GM19239 (cell line): ENCODE data around the gene ARL16.
A peak's percentile ranks its signal among the peaks of the same experiment; 100 is the strongest.

Experiments
- DNase-seq: peaks from one replicate; pipeline ENCODE4 v3.0.0; 2011; ENCODE audit warnings: low spot score; ENCODE audit not compliant: insufficient read length
- FAIRE-seq: peaks from 2 replicates; lab custom pipeline; 2011; peaks lifted over from hg19 to GRCh38; lab: Jason Lieb, UNC

The ARL16 gene

GRCh38 chr17:81673561-81674258, 9.9 kb downstream of the ARL16 start:
- no peak for FAIRE-seq
- DNase-seq: no peak

DNA sequence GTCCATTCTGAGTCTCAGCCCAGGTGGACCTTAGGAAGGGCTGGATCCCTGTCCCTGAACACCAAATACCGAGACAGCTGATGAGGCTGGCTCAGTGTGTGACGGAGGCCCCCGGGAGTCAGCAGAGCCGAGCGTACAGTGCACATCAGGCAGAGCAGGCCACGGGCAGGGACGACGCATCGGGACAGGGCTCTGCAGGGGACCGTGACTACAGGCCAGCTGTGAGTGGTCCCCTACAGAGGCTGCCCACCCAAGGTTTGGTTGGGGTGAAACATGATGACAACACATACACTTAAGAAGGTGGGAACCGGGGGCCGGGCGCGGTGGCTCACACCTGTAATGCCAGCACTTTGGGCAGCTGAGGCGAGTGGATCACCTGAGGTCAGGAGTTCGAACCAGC, 10.6 kb downstream of the ARL16 start:
- FAIRE-seq: no peak
- no peak for DNase-seq

DNA sequence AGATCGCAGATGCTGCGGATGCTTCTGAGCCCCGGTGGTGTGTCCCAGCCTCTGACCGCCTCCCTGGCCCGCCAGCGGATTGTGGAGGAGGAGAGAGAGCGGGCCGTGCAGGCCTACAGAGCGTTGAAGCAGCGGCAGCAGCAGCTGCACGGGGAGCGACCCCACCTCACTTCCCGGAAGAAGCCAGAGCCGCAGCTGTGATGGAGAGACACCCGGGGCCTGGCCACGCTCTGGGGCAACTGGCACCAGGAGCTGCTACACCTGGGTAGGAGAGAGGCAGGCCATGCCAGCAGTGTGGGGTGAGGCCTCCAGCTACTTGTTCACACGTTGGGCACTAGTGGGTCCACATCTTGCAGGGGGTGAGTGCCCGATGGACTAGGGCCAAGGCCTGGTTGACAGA, 11.1 kb downstream of the ARL16 start:
- FAIRE-seq (no peak), DNase-seq (no peak)

DNA sequence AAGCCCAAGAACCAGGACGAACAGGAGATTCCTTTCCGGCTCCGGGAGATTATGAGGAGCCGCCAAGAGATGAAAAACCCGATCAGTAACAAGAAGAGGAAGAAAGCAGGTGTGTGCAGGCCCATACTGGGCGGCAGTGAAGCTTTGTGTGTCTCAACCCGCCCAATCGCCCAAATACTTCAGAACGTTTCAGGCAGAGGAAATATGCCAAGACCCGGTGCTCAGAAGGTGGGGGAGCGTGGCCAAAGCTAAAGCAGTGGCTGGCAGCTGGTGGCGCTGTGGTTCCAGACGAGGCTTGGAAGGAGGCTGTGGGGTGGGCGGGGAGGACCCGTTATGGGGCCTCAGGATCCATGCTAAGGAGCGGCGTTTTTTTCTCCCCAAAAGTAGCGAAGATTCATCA, 15.8 kb downstream of the ARL16 start:
- FAIRE-seq (no peak), DNase-seq (no peak)

DNA sequence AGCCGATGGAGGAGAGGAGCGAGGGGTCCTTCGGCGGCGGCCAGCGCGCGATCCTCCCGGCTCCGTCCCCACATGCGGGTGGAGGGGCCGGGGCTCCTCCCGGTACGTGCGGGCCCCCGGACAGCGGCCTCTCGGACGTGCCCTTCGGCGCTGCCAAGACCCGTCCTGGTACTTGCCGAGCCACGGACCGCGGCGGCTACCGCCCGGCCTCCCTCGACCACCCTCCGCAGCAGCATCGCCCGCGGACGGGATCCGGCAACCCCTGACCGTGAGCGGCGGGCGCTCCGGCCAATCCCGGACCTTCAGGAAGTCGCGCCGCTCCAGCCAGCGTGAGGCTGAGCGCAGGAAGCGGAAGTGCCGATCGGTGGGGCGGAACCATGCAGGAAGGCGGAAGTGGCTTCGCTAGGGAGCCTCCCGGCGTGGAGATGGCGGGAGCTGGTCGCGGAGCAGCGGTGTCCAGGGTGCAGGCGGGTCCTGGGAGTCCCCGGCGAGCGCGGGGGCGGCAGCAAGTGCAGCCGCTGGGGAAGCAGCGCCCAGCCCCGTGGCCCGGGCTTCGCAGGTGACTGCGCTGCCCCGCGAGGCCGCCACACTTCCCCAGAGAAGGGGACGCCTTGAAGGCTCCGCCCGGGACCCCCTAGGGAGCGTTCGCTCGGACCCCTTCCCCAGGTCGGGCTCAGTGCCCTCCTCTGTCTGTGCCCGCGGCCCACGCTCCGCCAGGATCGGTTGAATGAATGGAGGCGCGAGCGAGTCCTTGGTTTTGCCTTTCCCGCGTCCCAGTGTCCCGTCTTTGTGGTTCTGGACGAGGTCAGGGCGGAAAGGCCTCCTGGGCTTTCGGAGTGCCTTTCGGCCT, 17.0 kb downstream of the ARL16 start, which contains the start of the genes CCDC137 and OXLD1:
Gene CCDC137, plus strand, starts transcription at position 396 of the 850 bp plus-strand sequence. Its CDS starts 30 bp downstream, at position 426.
Gene OXLD1, minus strand, starts transcription at position 264 of the 850 bp plus-strand sequence. Its CDS starts 28 bp downstream, at position 236.
- DNase-seq (peak; percentile 97), FAIRE-seq (peak; percentile 95)

DNA sequence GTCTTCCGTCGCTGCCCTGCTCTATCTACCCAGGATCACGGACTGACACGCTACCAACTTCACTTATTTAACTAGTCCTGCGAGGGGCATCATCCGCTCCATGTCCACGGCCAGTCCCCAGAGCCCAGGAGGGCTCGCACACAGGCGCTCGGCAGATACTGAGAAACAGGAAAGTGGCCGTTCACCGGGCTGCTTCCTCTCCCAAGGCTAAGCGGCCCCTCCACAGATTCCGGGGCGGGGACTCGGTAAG, 17.6 kb downstream of the ARL16 start:
- FAIRE-seq: no peak
- DNase-seq: no peak

DNA sequence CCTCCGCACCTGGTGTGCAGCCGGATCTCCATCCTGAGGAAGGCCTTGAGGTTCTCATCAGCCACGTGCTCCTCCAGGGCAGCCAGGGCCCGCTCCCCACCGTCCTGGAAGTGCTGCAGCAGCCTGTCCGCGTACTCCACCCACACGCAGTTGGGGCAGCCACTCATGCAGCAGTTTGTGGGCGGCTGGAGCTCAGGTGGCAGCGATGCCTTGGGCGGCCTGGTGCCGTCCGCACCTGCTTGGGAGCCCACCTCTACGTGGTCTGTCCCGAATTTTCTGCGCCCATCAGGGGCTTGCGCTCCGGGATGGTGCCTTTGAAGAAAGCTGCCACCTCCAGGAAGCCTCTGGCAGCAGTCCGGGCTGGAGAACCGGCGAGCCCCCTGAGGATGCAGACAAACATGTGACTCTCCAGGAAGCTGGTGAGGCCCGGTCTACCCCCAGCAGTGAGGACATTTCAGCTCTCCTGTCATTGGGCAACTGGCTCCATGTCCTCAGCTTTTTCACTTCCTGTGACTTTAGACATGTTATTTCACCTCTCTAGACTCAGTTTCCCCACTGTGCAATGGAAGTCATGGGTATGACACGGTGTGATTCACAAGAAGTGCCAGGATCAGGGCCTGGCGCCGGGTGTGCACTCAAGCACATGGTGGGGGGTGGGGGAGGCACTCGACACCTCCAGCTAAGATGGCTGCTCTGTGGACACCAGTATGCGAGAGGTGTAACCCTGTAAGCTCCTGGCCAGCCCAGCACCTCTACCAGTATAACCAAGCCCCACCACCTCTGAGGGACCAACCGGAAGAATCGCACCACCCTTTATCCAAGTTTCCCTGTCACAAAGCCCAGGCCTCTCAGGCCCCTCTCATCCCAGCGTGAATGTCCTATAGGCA, 18.1 kb downstream of the ARL16 start:
- DNase-seq: no peak
- FAIRE-seq: peak; percentile 65

- DNase-seq: no peak
Measured at GRCh38 chr17:81664051-81664470, 19.5 kb downstream of the ARL16 start.

GRCh38 chr17:81662002-81662401, 21.6 kb downstream of the ARL16 start:
- no peak for DNase-seq
- no peak for FAIRE-seq

More at GRCh38 chr17:81664051-81664470, 19.5 kb downstream of the ARL16 start:
- no peak for FAIRE-seq

- FAIRE-seq: no peak
- DNase-seq: no peak
Measured at GRCh38 chr17:81660441-81660840, 23.2 kb downstream of the ARL16 start.

GRCh38 chr17:81659038-81659437, 24.6 kb downstream of the ARL16 start:
- FAIRE-seq (no peak), DNase-seq (no peak)

GRCh38 chr17:81656835-81657234, 26.8 kb downstream of the ARL16 start:
- DNase-seq (no peak), FAIRE-seq (no peak)

DNA sequence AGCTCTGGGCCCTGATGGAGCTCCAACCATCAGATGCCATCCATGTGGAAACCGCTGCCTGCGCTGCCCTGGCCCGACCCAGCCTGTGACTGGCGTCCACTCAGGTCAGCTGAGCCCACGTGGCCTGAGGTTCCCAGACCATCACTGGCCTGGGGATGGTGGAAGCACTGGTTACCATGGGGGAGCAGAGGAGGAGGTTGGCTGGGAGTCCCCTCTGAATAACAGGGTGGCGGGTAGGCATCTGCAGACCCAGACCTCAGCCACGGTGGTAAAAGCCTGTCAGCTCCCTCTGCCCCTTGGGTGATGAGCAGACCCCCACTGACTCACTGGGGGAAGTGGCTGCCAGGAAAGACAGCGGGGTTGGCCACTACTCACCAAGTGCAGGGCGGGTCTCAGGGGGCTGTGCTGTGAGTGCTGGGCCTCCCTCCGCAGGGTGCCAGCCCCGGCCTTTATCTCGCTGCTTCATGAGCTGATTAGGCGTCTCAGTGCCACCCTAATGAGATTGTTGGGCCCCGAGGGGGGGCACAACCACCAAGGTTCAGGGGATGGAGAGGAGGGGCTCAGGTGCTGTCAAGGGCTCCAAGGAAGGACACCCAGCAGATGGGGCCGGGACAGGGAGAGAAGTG, 27.4 kb downstream of the ARL16 start, which contains the start of gene PDE6G:
Gene PDE6G, minus strand, starts transcription at position 425 of the 626 bp plus-strand sequence. CDS start 3,237 bp downstream, outside the sequence.
- no peak for DNase-seq
- FAIRE-seq: no peak

DNA sequence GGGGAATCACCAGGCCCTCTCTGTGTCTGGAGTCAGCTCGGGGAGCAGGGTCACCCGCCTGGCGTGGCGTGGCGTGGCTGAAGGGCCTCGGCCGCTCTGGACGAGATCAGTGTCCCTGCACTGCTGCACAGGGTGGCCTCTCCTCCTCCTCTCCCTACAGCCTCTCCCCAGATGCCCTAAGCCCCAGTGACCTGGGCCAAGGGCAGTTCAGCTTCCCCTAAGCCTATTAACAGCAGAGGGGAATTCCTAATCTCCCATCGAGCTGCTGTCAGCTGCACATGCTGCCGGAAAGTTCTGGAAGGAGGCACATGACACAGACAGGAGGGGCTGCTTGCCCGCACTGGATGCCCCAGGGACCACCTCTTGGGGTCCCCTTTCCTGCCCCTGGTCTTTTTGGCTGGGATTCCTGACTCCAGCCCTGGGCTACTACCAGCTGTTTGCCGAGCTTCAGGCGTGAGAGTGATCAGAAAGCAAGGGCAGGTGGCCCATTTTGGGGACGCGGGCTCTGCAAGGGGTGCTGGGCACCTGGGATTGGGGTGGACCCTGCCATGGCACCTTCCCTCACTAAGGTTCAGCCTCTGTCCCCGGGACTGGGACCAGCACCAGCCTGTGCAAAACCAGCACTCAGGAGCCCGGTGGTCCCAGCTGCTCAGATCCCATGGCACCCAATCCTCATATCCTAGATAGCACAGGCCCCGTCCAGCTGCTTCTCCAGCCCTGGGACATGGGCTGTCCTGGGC, 28.0 kb downstream of the ARL16 start:
- no peak for FAIRE-seq

GRCh38 chr17:81652906-81653771, 30.5 kb downstream of the ARL16 start:
- peak; percentile 66 for DNase-seq

More for the DNA sequence above, 28.0 kb downstream of the ARL16 start:
- DNase-seq: no peak

GRCh38 chr17:81651692-81652091, 31.9 kb downstream of the ARL16 start:
- FAIRE-seq: no peak
- DNase-seq: no peak

More at GRCh38 chr17:81652906-81653771, 30.5 kb downstream of the ARL16 start:
- no peak for FAIRE-seq

GRCh38 chr17:81650951-81651350, 32.6 kb downstream of the ARL16 start:
- DNase-seq (no peak), FAIRE-seq (no peak)

GRCh38 chr17:81648707-81649085, 34.9 kb downstream of the ARL16 start:
- no peak for DNase-seq

More at GRCh38 chr17:81648707-81649085, 34.9 kb downstream of the ARL16 start:
- no peak for FAIRE-seq
